ENCODE data around the gene ZNF649. TPM values are rescaled to one million over a fixed set of nuclear protein-coding genes. Genes with fewer than 3 reads are reported as not detected.
"Not testable (repeated sequence)": the region's sequence is repeated elsewhere in the genome, so short reads cannot be mapped to it uniquely, and the experiment has no call there.

Gene ZNF649
- total RNA-seq (2014; rRNA removed; shearing (Covaris generic)): 0.64 and 1.8 TPM in 2 replicates

DNA sequence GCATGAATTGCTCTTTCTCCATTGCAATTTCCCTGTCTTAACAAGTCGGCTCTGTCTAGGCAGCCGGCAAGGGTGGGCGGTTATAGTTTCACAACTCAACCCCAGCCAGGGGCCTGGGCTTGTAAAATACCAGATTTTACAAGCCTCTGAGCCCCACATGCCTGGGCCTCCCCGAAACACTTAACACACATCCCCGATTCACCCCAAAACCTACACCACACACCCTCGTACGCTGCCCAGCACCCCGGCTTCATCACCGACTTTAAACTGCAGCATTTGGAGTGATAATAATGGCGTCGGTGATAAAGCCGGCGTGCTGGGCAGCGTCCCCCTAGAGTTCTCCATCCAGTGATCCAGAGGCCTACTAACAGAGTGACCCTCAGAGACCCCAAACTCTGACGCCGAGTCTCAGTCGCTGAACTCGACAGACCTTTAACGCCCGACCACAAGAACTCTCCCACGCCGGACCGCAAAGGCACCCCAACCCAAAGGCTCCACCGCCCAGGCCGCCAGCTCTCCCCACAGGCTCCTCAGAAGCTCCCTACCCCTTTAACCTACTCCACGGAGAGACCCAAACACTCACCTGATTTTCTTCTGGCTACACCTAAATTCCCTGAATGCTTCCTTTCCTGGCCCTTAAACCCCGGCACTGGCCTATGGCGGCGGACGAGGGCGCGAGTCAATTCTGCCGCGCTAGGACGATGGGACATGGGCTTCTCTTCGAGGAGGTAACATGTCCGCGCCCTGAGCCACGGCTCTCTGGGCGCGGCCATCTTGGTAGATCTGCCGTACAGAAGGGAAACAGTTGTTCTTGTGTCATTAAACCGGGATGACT, at the start of gene ZNF649:
Gene ZNF649 (minus strand): TSS at position 687 of the 835 bp plus-strand sequence. CDS start 4,910 bp downstream, outside the sequence.
- DNase-seq (ENCODE audit: low spot score): peak; percentile 57

DNA sequence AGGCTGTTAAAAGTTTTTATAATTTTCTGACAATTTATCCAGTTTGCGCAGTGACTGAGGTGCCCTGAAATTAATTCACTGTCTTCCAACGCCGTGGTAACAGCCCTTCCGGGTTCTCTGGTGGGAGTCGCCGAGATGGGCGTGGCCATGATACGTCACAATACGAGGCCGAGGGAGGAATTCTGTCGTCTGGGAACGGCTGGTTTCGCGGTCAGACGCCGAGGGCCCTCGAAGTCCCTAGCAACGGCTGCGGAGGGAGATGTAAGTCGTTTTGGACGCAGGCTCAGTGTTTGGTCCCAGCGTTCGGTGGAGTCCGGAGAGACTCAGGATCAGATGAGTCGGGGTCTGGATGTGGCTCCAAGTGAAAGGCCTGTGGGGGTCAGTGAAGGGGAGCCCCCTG, 44.2 kb upstream of the ZNF649 start:
- DNase-seq (ENCODE audit: low spot score): no peak

GRCh38 chr19:51946602-51947001, 41.8 kb upstream of the ZNF649 start:
- no peak for DNase-seq (ENCODE audit: low spot score)

GRCh38 chr19:51944798-51945552, 40.2 kb upstream of the ZNF649 start:
- DNase-seq (ENCODE audit: low spot score): no peak

DNA sequence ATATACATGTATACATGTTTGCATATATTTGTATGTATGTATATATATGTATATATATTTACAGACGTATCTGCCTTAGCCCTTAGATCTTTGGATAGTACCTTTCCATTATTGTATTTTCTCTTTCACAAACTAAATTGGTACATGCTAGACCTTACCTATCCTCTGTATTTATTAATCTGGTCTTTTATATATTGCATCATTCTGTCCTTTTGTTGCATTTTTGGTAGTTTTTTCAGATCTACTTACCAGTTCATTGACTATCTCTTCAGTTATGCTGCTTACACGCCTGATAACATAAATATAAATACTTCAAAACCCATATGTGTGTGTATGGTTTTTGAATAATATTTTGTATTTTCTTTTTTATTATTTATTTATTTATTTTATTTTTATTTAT, 34.1 kb upstream of the ZNF649 start:
- DNase-seq (ENCODE audit: low spot score): no peak

DNA sequence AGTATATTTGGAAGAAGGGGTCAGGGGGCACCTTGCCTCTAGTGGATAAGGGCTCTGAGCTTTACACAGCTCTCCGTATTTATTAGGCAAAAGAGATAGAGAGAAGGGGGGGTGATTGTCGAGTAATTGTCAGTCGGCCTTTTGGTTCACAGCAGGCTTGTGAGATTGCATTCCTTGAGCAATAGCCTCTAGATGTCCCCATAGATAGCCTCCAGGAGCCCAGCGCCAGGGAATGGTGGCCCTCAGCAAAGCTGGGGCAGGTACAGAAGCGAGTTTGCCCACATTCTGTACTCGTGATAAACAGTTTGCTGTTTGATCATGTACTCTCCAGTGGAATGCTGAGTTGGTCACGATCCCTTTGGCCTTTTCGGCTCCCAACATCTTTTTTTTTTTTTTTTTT, 27.1 kb upstream of the ZNF649 start:
- no peak for DNase-seq (ENCODE audit: low spot score)

GRCh38 chr19:51927859-51928258, 23.0 kb upstream of the ZNF649 start:
- DNase-seq (ENCODE audit: low spot score): no peak

DNA sequence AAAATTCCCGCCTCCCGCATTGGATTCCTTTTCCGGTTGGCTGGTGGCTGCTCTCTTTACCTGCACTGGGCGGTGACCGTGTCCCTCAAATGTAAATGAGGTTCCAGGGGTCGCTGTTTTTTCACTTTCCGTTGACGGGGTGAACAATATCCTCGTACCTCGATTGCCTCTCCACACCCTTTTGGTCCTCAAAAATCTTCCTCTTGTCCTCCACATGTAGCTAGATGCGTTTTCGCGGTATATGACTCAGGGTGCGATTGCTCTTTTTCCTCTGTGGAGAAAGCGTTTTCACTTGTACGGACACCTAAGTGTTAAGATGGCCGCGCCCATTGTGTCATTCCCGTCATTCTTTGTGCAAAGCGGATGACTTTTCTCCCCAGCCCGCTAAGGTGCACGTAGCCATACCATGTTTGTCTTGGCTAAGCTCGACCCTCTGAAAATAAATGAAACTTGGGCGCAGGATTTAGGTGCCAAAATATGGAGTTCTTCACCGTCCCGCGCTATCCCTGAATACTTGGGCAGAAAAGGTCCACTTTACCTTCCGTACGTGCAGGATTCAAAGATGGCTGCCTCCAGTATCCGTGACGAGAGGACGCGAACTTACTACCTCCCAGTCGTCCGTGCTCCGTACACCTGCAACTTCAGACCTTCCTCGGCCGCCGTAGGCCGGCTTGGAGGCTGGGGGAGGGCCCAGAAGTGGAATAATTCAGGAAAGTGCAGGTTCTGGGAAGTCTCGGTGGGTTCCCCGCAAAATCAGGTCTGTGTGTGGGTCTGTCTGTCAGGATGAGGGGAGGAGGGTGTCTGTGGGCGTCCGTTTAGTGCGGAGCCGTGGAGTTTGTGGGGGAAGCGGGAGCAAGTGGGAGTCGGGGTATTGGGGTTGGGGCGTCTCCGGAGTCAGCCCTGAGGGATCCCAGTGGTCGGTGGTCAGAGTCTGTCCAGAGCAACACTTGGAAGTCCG, 22.2 kb upstream of the ZNF649 start, which contains the start of gene ZNF613:
Gene ZNF613 (plus strand): TSS at position 689 of the 958 bp plus-strand sequence. CDS start 8,749 bp downstream, outside the sequence.
- DNase-seq (ENCODE audit: low spot score): peak; percentile 88

DNA sequence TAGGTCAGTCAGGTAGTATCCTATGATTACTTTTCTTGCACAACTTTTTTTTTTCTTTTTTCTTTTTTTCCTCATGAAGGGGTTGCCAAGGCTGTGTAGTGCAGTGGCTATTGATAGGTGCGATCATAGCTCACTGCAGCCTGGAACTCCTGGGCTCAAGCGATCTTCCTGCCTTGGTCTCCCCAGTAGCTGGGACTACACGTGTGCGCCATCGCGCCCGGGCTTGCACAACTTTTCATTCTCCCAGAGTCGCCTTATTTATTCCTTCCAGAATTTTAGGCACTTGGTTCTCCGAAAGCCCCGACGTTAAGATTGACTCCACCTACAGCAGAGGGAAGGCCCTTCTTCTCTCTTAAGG, 21.6 kb upstream of the ZNF649 start:
- no peak for DNase-seq (ENCODE audit: low spot score)

DNA sequence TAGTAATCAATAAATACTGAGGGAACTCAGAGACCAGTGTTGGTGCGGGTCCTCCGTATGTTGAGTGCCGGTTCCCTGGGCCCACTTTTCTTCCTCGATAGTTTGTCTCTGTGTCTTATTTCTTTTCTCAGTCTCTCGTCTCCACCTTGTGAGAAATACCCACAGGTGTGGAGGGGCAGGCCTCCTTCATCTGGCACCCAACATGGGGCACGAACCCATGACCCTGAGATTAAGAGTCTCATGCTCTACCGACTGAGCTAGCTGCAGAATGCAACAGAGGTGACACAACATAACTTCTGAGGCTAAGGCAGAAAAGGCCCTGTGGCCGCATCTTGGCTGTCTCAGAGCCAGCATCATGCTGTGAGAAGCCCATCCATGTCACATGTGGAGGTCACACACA, 17.1 kb upstream of the ZNF649 start:
- DNase-seq (ENCODE audit: low spot score): no peak

DNA sequence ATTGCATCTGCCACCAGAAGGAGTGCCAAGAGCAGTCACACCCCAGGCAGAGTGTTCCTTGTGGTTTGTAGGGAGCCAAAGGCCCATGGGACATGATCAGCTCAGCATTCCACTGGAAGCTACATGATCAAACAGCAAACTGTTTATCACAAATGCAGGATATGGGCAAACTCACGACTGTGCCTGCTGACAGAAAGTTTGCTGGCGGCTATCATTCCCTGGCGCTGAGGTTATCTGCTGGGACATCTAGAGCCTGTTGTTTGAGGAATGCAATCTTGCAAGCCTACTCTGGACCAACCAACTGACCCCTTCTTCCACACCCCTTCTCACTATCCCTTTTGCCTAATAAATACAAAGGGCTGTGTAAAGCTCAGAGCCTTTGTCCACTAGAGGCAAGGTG, 14.8 kb upstream of the ZNF649 start:
- DNase-seq (ENCODE audit: low spot score): no peak

DNA sequence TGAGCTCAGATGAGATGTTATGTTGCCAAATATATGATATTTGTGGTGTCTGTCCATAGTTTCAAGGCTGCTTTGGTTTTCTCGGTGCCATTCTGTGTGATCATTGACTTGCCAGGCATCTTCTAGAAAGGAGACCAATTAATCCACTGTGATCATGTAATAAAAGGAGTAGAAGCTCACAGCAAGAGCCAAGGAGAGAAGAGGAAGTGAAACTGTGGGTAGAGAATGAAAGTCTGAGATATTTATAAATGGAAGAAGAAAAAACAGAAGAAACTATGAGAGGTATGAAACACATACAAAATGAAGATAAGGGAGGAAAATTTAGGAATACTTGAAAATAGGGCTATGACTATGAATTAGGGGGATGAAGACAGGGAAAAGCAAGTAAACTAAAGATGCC, 11.3 kb upstream of the ZNF649 start:
- DNase-seq (ENCODE audit: low spot score): no peak

DNA sequence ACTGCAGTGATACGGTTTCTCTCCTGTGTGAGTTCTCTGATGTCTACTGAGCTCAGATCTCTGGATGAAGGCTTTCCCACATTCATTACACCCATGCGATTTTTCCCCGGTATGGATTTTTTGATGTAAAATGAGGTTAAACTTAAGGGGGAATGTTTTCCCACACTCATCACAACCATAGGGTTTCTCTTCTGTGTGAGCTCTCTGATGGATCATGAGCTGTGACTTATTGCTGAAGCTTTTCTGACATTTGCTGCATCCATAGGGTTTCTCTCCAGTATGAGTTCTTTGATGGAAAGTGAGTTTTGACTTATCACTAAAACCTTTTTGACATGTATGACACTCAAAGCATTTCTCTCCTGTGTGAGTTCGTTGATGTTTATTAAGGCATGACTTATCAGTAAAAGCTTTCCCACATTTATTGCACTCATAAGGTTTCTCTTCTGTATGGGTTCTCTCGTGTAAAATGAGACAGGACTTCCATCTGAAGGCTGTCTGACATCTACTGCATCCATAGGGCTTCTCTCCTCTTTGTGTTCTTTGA, 10.6 kb upstream of the ZNF649 start:
- no peak for DNase-seq (ENCODE audit: low spot score)

GRCh38 chr19:51907981-51908380, 3.2 kb upstream of the ZNF649 start:
- DNase-seq (ENCODE audit: low spot score): not testable (repeated sequence)

DNA sequence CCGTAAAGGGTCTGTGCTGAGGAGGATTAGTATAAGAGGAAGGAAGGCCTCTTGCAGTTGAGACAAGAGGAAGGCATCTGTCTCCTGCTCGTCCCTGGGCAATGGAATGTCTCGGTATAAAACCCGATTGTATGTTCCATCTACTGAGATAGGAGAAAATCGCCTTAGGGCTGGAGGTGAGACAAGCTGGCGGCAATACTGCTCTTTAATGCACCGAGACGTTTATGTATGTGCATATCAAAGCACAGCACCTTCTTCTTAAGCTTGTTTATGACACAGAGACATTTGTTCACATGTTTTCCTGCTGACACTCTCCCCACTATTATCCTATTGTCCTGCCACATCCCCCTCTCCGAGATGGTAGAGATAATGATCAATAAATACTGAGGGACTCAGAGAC, 1.3 kb upstream of the ZNF649 start:
- not testable (repeated sequence) for DNase-seq (ENCODE audit: low spot score)

DNA sequence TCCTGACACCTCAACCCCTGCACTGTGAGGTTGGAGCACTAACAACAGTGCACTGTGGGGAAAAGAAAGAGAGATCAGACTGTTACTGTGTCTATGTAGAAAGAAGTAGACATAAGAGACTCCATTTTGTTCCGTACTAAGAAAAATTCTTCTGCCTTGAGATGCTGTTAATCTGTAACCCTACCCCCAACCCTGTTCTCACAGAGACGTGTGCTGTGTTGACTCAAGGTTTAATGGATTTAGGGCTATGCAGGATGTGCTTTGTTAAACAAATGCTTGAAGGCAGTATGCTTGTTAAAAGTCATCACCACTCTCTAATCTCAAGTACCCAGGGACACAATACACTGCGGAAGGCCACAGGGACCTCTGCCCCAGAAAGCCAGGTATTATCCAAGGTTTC, 822 bp upstream of the ZNF649 start:
- DNase-seq (ENCODE audit: low spot score): not testable (repeated sequence)

DNA sequence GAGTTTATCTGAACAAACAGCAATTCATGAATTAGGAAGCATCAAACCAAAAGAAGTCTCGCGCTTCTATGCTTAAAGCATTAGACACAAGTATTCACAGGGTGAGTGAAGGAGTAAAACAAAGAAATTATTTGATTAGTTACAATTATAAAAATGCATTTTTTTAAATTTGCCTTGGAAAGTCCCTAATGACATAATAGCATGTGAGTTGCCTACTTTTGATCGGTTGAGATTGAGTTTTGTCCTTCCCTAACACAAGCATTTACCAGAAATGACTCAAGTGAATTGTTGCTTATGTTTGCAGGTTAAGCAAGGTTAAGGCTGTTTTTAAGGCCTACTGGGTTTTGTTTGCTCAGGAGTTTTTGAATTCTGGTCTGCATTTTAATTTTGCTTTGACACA, 389 bp upstream of the ZNF649 start:
- DNase-seq (ENCODE audit: low spot score): no peak

GRCh38 chr19:51903192-51903591, 1.6 kb downstream of the ZNF649 start:
- no peak for DNase-seq (ENCODE audit: low spot score)

- no peak for DNase-seq (ENCODE audit: low spot score)
Observed at GRCh38 chr19:51901860-51902259, 3.0 kb downstream of the ZNF649 start.

DNA sequence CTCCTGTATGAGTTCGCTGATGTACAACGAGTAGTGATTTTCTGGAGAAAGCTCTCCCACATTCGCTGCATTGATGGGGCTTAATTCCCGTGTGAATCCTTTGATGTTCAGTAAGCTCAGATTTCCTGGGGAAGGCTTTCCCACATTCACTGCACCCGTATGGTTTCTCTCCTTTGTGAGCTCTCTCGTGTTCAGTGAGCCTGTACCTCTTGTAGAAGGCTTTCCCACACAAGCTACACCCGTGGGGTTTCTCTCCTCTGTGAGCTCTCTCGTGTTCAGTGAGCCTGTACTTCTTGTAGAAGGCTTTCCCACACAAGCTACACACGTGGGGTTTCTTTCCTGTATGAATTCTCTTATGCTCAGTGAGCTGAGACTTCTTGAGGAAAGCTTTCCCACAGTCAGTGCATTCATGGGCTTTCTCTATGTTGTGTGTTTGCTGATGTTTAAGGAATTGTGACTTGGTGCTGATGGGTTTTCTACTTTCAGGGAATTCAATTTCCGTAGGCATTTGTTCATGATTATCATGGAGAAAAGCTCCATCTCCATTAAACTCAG, 13.5 kb downstream of the ZNF649 start:
- DNase-seq (ENCODE audit: low spot score): no peak

GRCh38 chr19:51889934-51890333, 14.9 kb downstream of the ZNF649 start:
- DNase-seq (ENCODE audit: low spot score): no peak

All from HT-29 (cell line).